NCI-H345 (cell line): ENCODE data around the gene FGD6.
A peak's percentile ranks its signal among the peaks of the same experiment; 100 is the strongest.
"Not testable (repeated sequence)": the region's sequence is repeated elsewhere in the genome, so short reads cannot be mapped to it uniquely, and the experiment has no call there.

Experiments
- DNase-seq: peaks from one replicate; lab custom pipeline; 2025; lab: John Stamatoyannopoulos, UW

The FGD6 gene

GRCh38 chr12:95234187-95234586 is 16.9 kb upstream of the FGD6 start:
- not testable (repeated sequence) for DNase-seq

GRCh38 chr12:95231190-95231589 is 13.9 kb upstream of the FGD6 start:
- no peak for DNase-seq

- DNase-seq, result no peak
Observed at GRCh38 chr12:95230313-95230712, 13.0 kb upstream of the FGD6 start.

GRCh38 chr12:95229636-95230035 is 12.4 kb upstream of the FGD6 start:
- DNase-seq, result no peak

GRCh38 chr12:95228617-95229016 is 11.3 kb upstream of the FGD6 start:
- no peak for DNase-seq

- DNase-seq, result no peak
Observed at GRCh38 chr12:95227818-95228356, 10.6 kb upstream of the FGD6 start.

- DNase-seq, result no peak
Observed at GRCh38 chr12:95225645-95226212, 8.5 kb upstream of the FGD6 start.

- no peak for DNase-seq
Observed at GRCh38 chr12:95224202-95225170, 7.2 kb upstream of the FGD6 start.

- no peak for DNase-seq
Observed at GRCh38 chr12:95220726-95221125, 3.5 kb upstream of the FGD6 start.

- DNase-seq, result no peak
Observed at GRCh38 chr12:95220190-95220589, 2.9 kb upstream of the FGD6 start.

- peak; percentile 83 for DNase-seq
Observed at GRCh38 chr12:95218150-95219133, 1.2 kb upstream of the FGD6 start.

- DNase-seq, result no peak
Observed at GRCh38 chr12:95216711-95217376, 423 bp downstream of the FGD6 start.

GRCh38 chr12:95215949-95216348 is 1.3 kb downstream of the FGD6 start:
- no peak for DNase-seq

- no peak for DNase-seq
Observed at GRCh38 chr12:95214466-95214865, 2.8 kb downstream of the FGD6 start.

GRCh38 chr12:95213928-95214327 is 3.3 kb downstream of the FGD6 start:
- no peak for DNase-seq

GRCh38 chr12:95213119-95213518 is 4.1 kb downstream of the FGD6 start:
- no peak for DNase-seq

GRCh38 chr12:95212586-95212985 is 4.7 kb downstream of the FGD6 start:
- no peak for DNase-seq

GRCh38 chr12:95208678-95209077 is 8.6 kb downstream of the FGD6 start:
- DNase-seq, result peak; percentile 19

GRCh38 chr12:95207407-95207806 is 9.9 kb downstream of the FGD6 start:
- no peak for DNase-seq

GRCh38 chr12:95206916-95207315 is 10.4 kb downstream of the FGD6 start:
- DNase-seq, result no peak

- no peak for DNase-seq
Observed at GRCh38 chr12:95205685-95206084, 11.6 kb downstream of the FGD6 start.
